OCI-LY3 (cell line): ENCODE data around the gene POU6F2.
A peak's percentile ranks its signal among the peaks of the same experiment; 100 is the strongest.

ENCODE experiments used
- H2AFZ ChIP-seq: fragments of 200-600, 300-600 bp; shearing (Covaris generic); 2 replicates; pipeline ENCODE4 v1.6.0; 2014; ENCODE audit warnings: antibody characterized with exemption, low read depth, low read length
- H3K27ac ChIP-seq: fragments of 200-600, 300-600 bp; sonication (generic); 2 replicates; pipeline ENCODE4 v1.5.1; 2014; ENCODE audit warnings: mild to moderate bottlenecking, low read length, moderate library complexity, mixed read lengths
- H3K27me3 ChIP-seq: fragments of 200-600, 300-600 bp; sonication (generic); 2 replicates; pipeline ENCODE4 v1.6.1; 2014; ENCODE audit warnings: low read depth, low read length, mixed read lengths
- H3K36me3 ChIP-seq: fragments of 200-600, 300-600 bp; sonication (generic); replicated peaks from 2 replicates; pipeline ENCODE3; 2014; ENCODE audit warnings: low read depth, low read length, mixed read lengths
- H3K4me1 ChIP-seq: fragments of 300-600, 200-600 bp; sonication (generic); 2 replicates; pipeline ENCODE4 v1.6.1; 2014; ENCODE audit warnings: low read length, mixed read lengths
- H3K4me2 ChIP-seq: fragments of 200-600, 300-600 bp; sonication (generic); 2 replicates; pipeline ENCODE4 v1.6.1; 2014; ENCODE audit warnings: low read length, mixed read lengths
- H3K4me3 ChIP-seq: fragments of 300-600, 200-600 bp; sonication (generic); 2 replicates; pipeline ENCODE4 v1.5.1; 2014; ENCODE audit warnings: antibody characterized with exemption, mild to moderate bottlenecking, low read length, moderate library complexity
- H3K79me2 ChIP-seq: fragments of 300-600, 200-600 bp; shearing (Covaris generic); 2 replicates; pipeline ENCODE4 v1.6.1; 2014; ENCODE audit warnings: mild to moderate bottlenecking, low read length, mixed read lengths
- H3K9ac ChIP-seq: fragments of 300-600, 200-600 bp; shearing (Covaris generic); 2 replicates; pipeline ENCODE4 v1.6.0; 2014; ENCODE audit warnings: mild to moderate bottlenecking, low read length, moderate library complexity
- H3K9me3 ChIP-seq: fragments of 200-600, 300-600 bp; shearing (Covaris generic); 2 replicates; pipeline ENCODE4 v1.6.1; 2014; ENCODE audit warnings: low read length, mixed read lengths; ENCODE audit not compliant: insufficient read depth
- H4K20me1 ChIP-seq: fragments of 200-600, 300-600 bp; sonication (generic); 2 replicates; pipeline ENCODE4 v1.6.1; 2016; ENCODE audit warnings: low read length, mixed read lengths; ENCODE audit not compliant: insufficient read depth
- CTCF ChIP-seq: fragments of 200-600, 300-600 bp; sonication (generic); IDR thresholded peaks from 2 replicates; pipeline ENCODE4 v1.5.1; 2014; ENCODE audit warnings: antibody characterized with exemption, low read length, low read depth
- EZH2phosphoT487 ChIP-seq: fragments of 200-600 bp; shearing (Covaris generic); IDR thresholded peaks from 2 replicates; pipeline ENCODE4 v1.6.1; 2018; ENCODE audit warnings: antibody characterized with exemption, mixed run types, low read depth

The POU6F2 gene

GRCh38 chr7:39432368-39432767 is 454.7 kb downstream of the POU6F2 start:
- Histone ChIP-seq H3K4me1 (peaks cover 33% of the 10 kb centered on the region), H2AFZ (no peak overlapping the region), H3K36me3 (no peaks in the 10 kb centered on the region), H3K4me3 (peak overlapping the region; percentile 49), H3K79me2 (no peaks in the 10 kb centered on the region), H3K9me3 (no peaks in the 10 kb centered on the region), H3K27ac (peak overlapping the region; percentile 12; the same call in 1 of the 2 replicates), H3K27me3 (peaks cover 19% of the 10 kb centered on the region), H3K4me2 (peak overlapping the region; percentile 60), H4K20me1 (no peaks in the 10 kb centered on the region), H3K9ac (no peak overlapping the region)
- TF ChIP-seq EZH2phosphoT487 (no peak), CTCF (no peak)

GRCh38 chr7:39432807-39433416 is 455.2 kb downstream of the POU6F2 start:
- TF ChIP-seq CTCF: no peak
- no peak for TF ChIP-seq EZH2phosphoT487
- H3K36me3 ChIP-seq: no peaks in the 10 kb centered on the region
- H3K4me2 ChIP-seq: peak overlapping the region; percentile 60

GRCh38 chr7:39433550-39433949 is 455.8 kb downstream of the POU6F2 start:
- Histone ChIP-seq H3K9ac (no peak overlapping the region), H2AFZ (no peak overlapping the region), H3K4me3 (no peak overlapping the region), H3K27me3 (peaks cover 19% of the 10 kb centered on the region), H3K79me2 (no peaks in the 10 kb centered on the region), H3K36me3 (no peaks in the 10 kb centered on the region), H3K4me2 (peak overlapping the region; percentile 60), H4K20me1 (no peaks in the 10 kb centered on the region), H3K4me1 (peaks cover 33% of the 10 kb centered on the region), H3K9me3 (no peaks in the 10 kb centered on the region), H3K27ac (peak overlapping the region; percentile 13; the same call in 1 of the 2 replicates)
- TF ChIP-seq EZH2phosphoT487: no peak
- no peak for TF ChIP-seq CTCF

More at GRCh38 chr7:39432807-39433416, 455.2 kb downstream of the POU6F2 start:
- H3K9ac ChIP-seq: no peak overlapping the region
- no peaks in the 10 kb centered on the region for H3K79me2 ChIP-seq
- peaks cover 19% of the 10 kb centered on the region for H3K27me3 ChIP-seq
- H2AFZ ChIP-seq: no peak overlapping the region
- peaks cover 33% of the 10 kb centered on the region for H3K4me1 ChIP-seq
- H3K4me3 ChIP-seq: peak overlapping the region; percentile 49
- no peaks in the 10 kb centered on the region for H4K20me1 ChIP-seq
- H3K9me3 ChIP-seq: no peaks in the 10 kb centered on the region
- no peak overlapping the region for H3K27ac ChIP-seq

- no peak overlapping the region for H3K9ac ChIP-seq
- peak overlapping the region; percentile 13; the same call in 1 of the 2 replicates for H3K27ac ChIP-seq
- TF ChIP-seq CTCF: no peak
- TF ChIP-seq EZH2phosphoT487: no peak
- no peaks in the 10 kb centered on the region for H4K20me1 ChIP-seq
- no peaks in the 10 kb centered on the region for H3K36me3 ChIP-seq
- H3K9me3 ChIP-seq: no peaks in the 10 kb centered on the region
- H3K4me3 ChIP-seq: no peak overlapping the region
- peaks cover 33% of the 10 kb centered on the region for H3K4me1 ChIP-seq
- H3K79me2 ChIP-seq: no peaks in the 10 kb centered on the region
- H3K27me3 ChIP-seq: peaks cover 19% of the 10 kb centered on the region
- H3K4me2 ChIP-seq: peak overlapping the region; percentile 60
- H2AFZ ChIP-seq: no peak overlapping the region
Observed at GRCh38 chr7:39434012-39434411, 456.3 kb downstream of the POU6F2 start.
